ENCODE data around the gene MYO1F. TPM values are rescaled to one million over a fixed set of nuclear protein-coding genes. Genes with fewer than 3 reads are reported as not detected.

MYO1F gene
- total and polyA plus RNA-seq, 8 donors = 3.0 to 54.8 (median 18.8) TPM

- Histone ChIP-seq H3K27ac (no peak overlapping the region), H3K27me3 (no peaks in the 10 kb centered on the region), H3K4me1 (peaks cover 0 to 50% (median 4%) of the 10 kb centered on the region in 4 donors), H3K9me3 (no peaks in the 10 kb centered on the region), H3K4me3 (no peak overlapping the region), H3K36me3 (peaks cover 39 to 69% (median 61%) of the 10 kb centered on the region in 4 donors)
- WGBS, 5 donors = 80 to 85% (median 81%) methylated on average over 20 to 25 of the region's 25 CpGs
- no peak for DNase-seq
- intact Hi-C loops (cut with DNase I; ENCODE audit: low total_unique reads) = no loop called here
- no peak for TF ChIP-seq POLR2AphosphoS5 (IDR thresholded peaks at IDR 0.05)
- no peak for TF ChIP-seq EP300 (IDR thresholded peaks at IDR 0.05)
- TF ChIP-seq CTCF (IDR thresholded peaks at IDR 0.05) = no peak
- no peak for TF ChIP-seq POLR2A (IDR thresholded peaks at IDR 0.05)
These were observed 87.5 kb downstream of the MYO1F start for GRCh38 chr19:8489561-8490394.

GRCh38 chr19:8488365-8488764 lies 88.9 kb downstream of the MYO1F start:
- Histone ChIP-seq H3K4me1 (peaks cover 0 to 64% (median 7%) of the 10 kb centered on the region in 4 donors), H3K4me3 (no peak overlapping the region), H3K9me3 (no peaks in the 10 kb centered on the region), H3K36me3 (peaks cover 45 to 83% (median 75%) of the 10 kb centered on the region in 4 donors), H3K27ac (peak overlapping the region in 2 of 5 donors; percentile 68), H3K27me3 (no peaks in the 10 kb centered on the region)
- WGBS, 5 donors = 68 to 79% (median 75%) methylated on average over 15 of the region's 15 CpGs
- intact Hi-C loops (cut with DNase I; ENCODE audit: low total_unique reads) = no loop called here
- TF ChIP-seq CTCF (IDR thresholded peaks at IDR 0.05) = no peak
- no peak for TF ChIP-seq EP300 (IDR thresholded peaks at IDR 0.05)
- TF ChIP-seq POLR2AphosphoS5 (IDR thresholded peaks at IDR 0.05) = no peak
- TF ChIP-seq POLR2A (IDR thresholded peaks at IDR 0.05) = no peak
- no peak for DNase-seq

GRCh38 chr19:8487137-8487851 lies 89.9 kb downstream of the MYO1F start:
- H3K27ac ChIP-seq = peak overlapping the region in 4 of 5 donors; percentile 30 to 68 (median 50)
- WGBS, 5 donors = 73 to 82% (median 74%) methylated on average over 12 to 13 of the region's 13 CpGs
- intact Hi-C loops (cut with DNase I; ENCODE audit: low total_unique reads) = no loop called here

More at GRCh38 chr19:8487137-8487851, 89.9 kb downstream of the MYO1F start:
- Histone ChIP-seq H3K9me3 (no peaks in the 10 kb centered on the region), H3K27me3 (no peaks in the 10 kb centered on the region), H3K4me3 (no peak overlapping the region), H3K36me3 (peaks cover 53 to 94% (median 86%) of the 10 kb centered on the region in 4 donors), H3K4me1 (peaks cover 0 to 74% (median 11%) of the 10 kb centered on the region in 4 donors)
- no peak for TF ChIP-seq CTCF (IDR thresholded peaks at IDR 0.05)
- no peak for TF ChIP-seq EP300 (IDR thresholded peaks at IDR 0.05)
- TF ChIP-seq POLR2A (IDR thresholded peaks at IDR 0.05) = no peak
- no peak for TF ChIP-seq POLR2AphosphoS5 (IDR thresholded peaks at IDR 0.05)
- DNase-seq = peak in 1 of 2 donors; percentile 50
